IMR-90 (cell line): ENCODE results near the gene RAVER1. TPM values are rescaled to one million over a fixed set of nuclear protein-coding genes. Genes with fewer than 3 reads are reported as not detected.

Experiments used
- ATAC-seq: fragments of 200-7000 bp; cut with Tn5 transposase; 2 replicates; pipeline ENCODE4 v1.9.1; 2020; ENCODE audit warnings: low read depth, mild to moderate bottlenecking, moderate library complexity
- BruUV-seq: library from RNA; stranded (reverse); fragments of 400-500 nt; replicated peaks from 2 replicates; lab custom pipeline; 2021; lab: Mats Ljungman, UMichigan
- CTCF ChIA-PET: fragments of 300-600 bp; formaldehyde crosslinking; extraction: SDS; loops from one replicate; lab custom pipeline; 2021; ENCODE audit warnings: antibody characterized with exemption; lab: Yijun Ruan, JAX
- POLR2A ChIA-PET: fragments of 300-600 bp; sonication (Branson Sonifier 250); formaldehyde crosslinking; loops from one replicate; lab custom pipeline; 2022; ENCODE audit warnings: antibody characterized with exemption; ENCODE audit not compliant: unreplicated experiment; lab: Charles Lee
- DNase-seq: peaks from one replicate; pipeline ENCODE4 v3.0.0; 2013
- H2AFZ ChIP-seq: replicated peaks from 2 replicates; pipeline ENCODE3; 2013; ENCODE audit warnings: low read length, mild to moderate bottlenecking; ENCODE audit not compliant: poor library complexity
- H2AK5ac ChIP-seq: 2 replicates; pipeline ENCODE4 v1.6.1; 2013; ENCODE audit warnings: low read depth, low read length, inconsistent platforms
- H2AK9ac ChIP-seq: replicated peaks from 2 replicates; pipeline ENCODE3; 2013; ENCODE audit warnings: mild to moderate bottlenecking, low read depth, low read length, moderate library complexity; ENCODE audit not compliant: poor library complexity
- H2BK120ac ChIP-seq: 2 replicates; pipeline ENCODE4 v1.6.1; 2013; ENCODE audit warnings: low read depth, low read length, inconsistent platforms
- H2BK15ac ChIP-seq: 3 replicates; pipeline ENCODE4 v1.6.1; 2013; ENCODE audit warnings: low read depth, low read length, inconsistent platforms
- H2BK20ac ChIP-seq: 2 replicates; pipeline ENCODE4 v1.6.1; 2013; ENCODE audit warnings: low read depth, mild to moderate bottlenecking, inconsistent platforms, low read length, moderate library complexity
- H2BK5ac ChIP-seq: 2 replicates; pipeline ENCODE4 v1.6.1; 2013; ENCODE audit warnings: mild to moderate bottlenecking, low read depth, low read length, inconsistent platforms; ENCODE audit not compliant: poor library complexity, severe bottlenecking
- H3K14ac ChIP-seq: replicated peaks from 2 replicates; pipeline ENCODE4 v1.6.1; 2013; ENCODE audit warnings: low read depth, low read length, inconsistent platforms
- H3K18ac ChIP-seq: 2 replicates; pipeline ENCODE4 v1.6.1; 2013; ENCODE audit warnings: low read depth, low read length, control low read depth
- H3K23ac ChIP-seq: 2 replicates; pipeline ENCODE4 v1.6.1; 2013; ENCODE audit warnings: low read depth, low read length, inconsistent platforms
- H3K27ac ChIP-seq: 2 replicates; pipeline ENCODE4 v1.5.1; 2013; ENCODE audit warnings: mild to moderate bottlenecking, control low read depth, low read length; ENCODE audit not compliant: insufficient read depth
- H3K27me3 ChIP-seq: 2 replicates; pipeline ENCODE4 v1.6.1; 2013; ENCODE audit warnings: low read length; ENCODE audit not compliant: control insufficient read depth, insufficient read depth
- H3K36me3 ChIP-seq: 2 replicates; pipeline ENCODE4 v1.6.1; 2013; ENCODE audit warnings: low read length, mixed read lengths; ENCODE audit not compliant: control insufficient read depth, insufficient read depth
- H3K4ac ChIP-seq: 2 replicates; pipeline ENCODE4 v1.6.1; 2013; ENCODE audit warnings: low read depth, low read length, inconsistent platforms
- H3K4me1 ChIP-seq: 2 replicates; pipeline ENCODE4 v1.6.1; 2013; ENCODE audit warnings: low read length, mixed read lengths; ENCODE audit not compliant: control insufficient read depth, insufficient read depth
- H3K4me2 ChIP-seq: 2 replicates; pipeline ENCODE4 v1.6.1; 2013; ENCODE audit warnings: low read depth, mild to moderate bottlenecking, control low read depth, low read length, moderate library complexity
- H3K4me3 ChIP-seq: 2 replicates; pipeline ENCODE4 v1.5.1; 2013; ENCODE audit warnings: low read depth, mild to moderate bottlenecking, control low read depth, low read length, moderate library complexity; ENCODE audit not compliant: insufficient read depth
- H3K56ac ChIP-seq: 2 replicates; pipeline ENCODE4 v1.6.1; 2013; ENCODE audit warnings: low read length, inconsistent platforms; ENCODE audit not compliant: insufficient read depth; ENCODE audit errors: extremely low read depth
- H3K79me1 ChIP-seq, 2 experiments: 2 replicates each; pipeline ENCODE4 v1.6.1; 2013; ENCODE audit warnings: low read length in 2 of 2, inconsistent platforms in 1 of 2, low read depth in 1 of 2
- H3K9ac ChIP-seq: 2 replicates; pipeline ENCODE4 v1.6.1; 2013; ENCODE audit warnings: low read depth, low read length, control low read depth
- H3K9me1 ChIP-seq: 2 replicates; pipeline ENCODE4 v1.6.1; 2013; ENCODE audit warnings: low read length, inconsistent platforms; ENCODE audit not compliant: insufficient read depth
- H3K9me3 ChIP-seq: 2 replicates; pipeline ENCODE4 v1.6.1; 2013; ENCODE audit warnings: low read length; ENCODE audit not compliant: control insufficient read depth, insufficient read depth
- H4K20me1 ChIP-seq: 2 replicates; pipeline ENCODE4 v1.6.1; 2013; ENCODE audit warnings: low read length, inconsistent platforms; ENCODE audit not compliant: insufficient read depth
- H4K5ac ChIP-seq: 2 replicates; pipeline ENCODE4 v1.6.1; 2013; ENCODE audit warnings: mild to moderate bottlenecking, low read depth, low read length, control low read depth
- H4K8ac ChIP-seq, 2 experiments: 2 replicates each; pipeline ENCODE4 v1.6.1; 2013; ENCODE audit warnings: low read depth in 2 of 2, low read length in 2 of 2, control low read depth in 1 of 2, inconsistent platforms in 1 of 2
- H4K91ac ChIP-seq: 2 replicates; pipeline ENCODE4 v1.6.1; 2013; ENCODE audit warnings: low read depth, low read length, inconsistent platforms; ENCODE audit not compliant: insufficient read depth
- BHLHE40 ChIP-seq: fragments of 150-350 bp; IDR thresholded peaks from 2 replicates; pipeline ENCODE4 v1.6.1; 2016; ENCODE audit warnings: mild to moderate bottlenecking, low read depth, low read length
- CEBPB ChIP-seq: IDR thresholded peaks from 2 replicates; pipeline ENCODE4 v1.6.1; 2012; ENCODE audit warnings: low read depth, low read length, improper control_type of control experiment
- CTCF ChIP-seq: conservative IDR thresholded peaks from 2 replicates; pipeline ENCODE4 v1.5.1; 2012; ENCODE audit warnings: mild to moderate bottlenecking, low read depth, low read length, improper control_type of control experiment
- MXI1 ChIP-seq: IDR thresholded peaks from 2 replicates; pipeline ENCODE4 v1.6.1; 2012; ENCODE audit warnings: low read depth, mild to moderate bottlenecking, low read length, moderate library complexity, borderline replicate concordance
- NFE2L2 ChIP-seq: fragments of 150-350 bp; IDR thresholded peaks from 2 replicates; pipeline ENCODE4 v1.6.1; 2016; ENCODE audit warnings: low read depth, mild to moderate bottlenecking, low read length
- WGBS, 2 experiments: methylation state at CpG; one replicate each; pipeline versions ENCODE4 v1.1.5 to v1.1.7; 2013; ENCODE audit warnings: missing lambda C conversion rate in 2 of 2; ENCODE audit not compliant: insufficient read length in 1 of 2; ENCODE audit errors: extremely low coverage in 2 of 2; 5-methylcytosine and 5-hydroxymethylcytosine counted together
- dilution Hi-C: fragments of 300-500 bp; cut with HindIII; formaldehyde crosslinking; loops from one replicate; pipeline ENCODE4 v1.14.3; 2018; ENCODE audit warnings: low sequenced_read_pairs; ENCODE audit not compliant: unreplicated experiment
- in situ Hi-C: fragments of 300-500 bp; cut with MboI; formaldehyde crosslinking; loops from 3 replicates; pipeline ENCODE4 v1.14.3; 2019; ENCODE audit warnings: low sequenced_read_pairs, inconsistent platforms, mixed read lengths
- intact Hi-C: fragments of 100-400 bp; cut with micrococcal nuclease; formaldehyde crosslinking; loops from 2 replicates; pipeline ENCODE4 v1.10.0; 2022
- polyA plus RNA-seq, 3 experiments: library from polyadenylated mRNA; depleted of rRNA; stranded (reverse); fragments of >200 nt; gene quantifications; 2 replicates each; pipeline ENCODE4 v1.2.3, GENCODE V29; 2012; ENCODE audit warnings: low replicate concordance in 1 of 3
- total RNA-seq: library from RNA; depleted of rRNA; stranded (reverse); fragments of >200 nt; gene quantifications from 2 replicates; pipeline ENCODE4 v1.2.3, GENCODE V29; 2012

RAVER1 gene
- total and polyA plus RNA-seq, 2 of the 4 experiments (the other 2 are of a cell fraction): 2.7 to 18.1 TPM

- Histone ChIP-seq H3K27me3 (no peaks in the 10 kb centered on the region), H3K4ac (no peak overlapping the region), H4K20me1 (no peaks in the 10 kb centered on the region), H3K27ac (no peak overlapping the region), H2AFZ (no peak overlapping the region), H3K4me3 (no peak overlapping the region), H2BK120ac (no peak overlapping the region), H3K36me3 (no peaks in the 10 kb centered on the region), H3K18ac (no peak overlapping the region), H2BK20ac (no peak overlapping the region), H3K9me1 (no peaks in the 10 kb centered on the region), H3K14ac (no peak overlapping the region), H4K8ac (no peak overlapping the region), H3K9ac (no peak overlapping the region), H3K23ac (no peak overlapping the region), H3K9me3 (no peaks in the 10 kb centered on the region), H2AK9ac (no peak overlapping the region), H4K91ac (no peak overlapping the region), H2AK5ac (no peak overlapping the region), H2BK15ac (no peak overlapping the region), H3K4me1 (peaks cover 2% of the 10 kb centered on the region; the same call in 1 of the 2 replicates), H4K5ac (no peak overlapping the region), H3K56ac (no peak overlapping the region), H3K79me1 (no peaks in the 10 kb centered on the region), H2BK5ac (no peak overlapping the region), H3K4me2 (no peak overlapping the region)
- WGBS, 2 experiments: no CpG with 5 or more reads among the region's 2 CpGs
- CTCF ChIA-PET: no interaction called here
- dilution Hi-C loops (no loop called here), in situ Hi-C loops (no loop called here), intact Hi-C loops (no loop called here)
- no peak for DNase-seq
- no TSS peak for BruUV-seq
- ATAC-seq: no peak
- POLR2A ChIA-PET: no interaction called here
- TF ChIP-seq CTCF (no peak), CEBPB (no peak), NFE2L2 (no peak), MXI1 (no peak), BHLHE40 (no peak)
Measured at GRCh38 chr19:10343495-10343894, 10.2 kb upstream of the RAVER1 start.
